HG03159 (cell line): ENCODE data around the gene TBX18.

Experiments used
- ATAC-seq: cut with Tn5 transposase; IDR thresholded peaks from one replicate; pipeline ENCODE4 v1.9.1; 2021; ENCODE audit warnings: mild to moderate bottlenecking, moderate library complexity; ENCODE audit not compliant: unreplicated experiment

TBX18 gene

DNA sequence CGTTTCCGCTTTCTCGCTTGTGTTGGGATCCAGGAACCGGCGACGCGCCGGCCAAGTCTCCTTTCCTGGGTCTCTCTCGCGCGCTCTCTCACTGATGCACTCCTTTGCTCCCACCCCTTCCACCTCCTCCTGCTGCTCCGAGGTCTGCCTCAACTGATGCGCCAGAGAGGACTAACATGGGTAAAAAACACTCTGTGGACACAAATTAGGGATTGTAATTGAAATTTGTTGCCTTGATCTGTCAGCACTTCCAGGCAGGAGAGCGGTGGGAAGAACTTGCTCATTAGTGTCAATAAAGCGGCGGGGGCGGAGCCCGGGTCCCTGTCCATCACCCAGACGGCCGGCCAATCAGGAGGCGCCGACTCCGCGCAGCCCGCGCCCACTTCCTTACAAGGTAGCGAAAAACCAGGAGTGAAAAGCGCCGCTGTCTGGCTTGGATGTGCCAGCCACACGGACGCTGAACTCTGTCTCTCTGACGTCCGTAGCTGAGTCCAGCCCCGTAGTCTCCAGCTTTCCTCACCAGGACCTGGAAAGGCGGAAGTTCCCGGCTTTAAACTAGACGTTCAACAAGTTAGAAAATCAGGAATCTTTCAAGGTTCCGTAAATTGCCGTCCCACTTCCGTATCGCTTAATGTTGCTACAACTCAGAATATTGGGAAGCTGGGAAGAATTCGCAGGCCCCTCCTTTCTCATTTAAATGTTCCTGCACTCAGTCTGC is at the start of gene TBX18:
TSS of gene TBX18 (minus strand) at position 267 of the 718 bp plus-strand sequence. CDS start 417 bp downstream, outside the sequence.
- ATAC-seq = no peak

GRCh38 chr6:84811351-84811750 is 47.0 kb upstream of the TBX18 start:
- ATAC-seq = no peak

GRCh38 chr6:84809455-84809854 is 45.1 kb upstream of the TBX18 start:
- no peak for ATAC-seq

GRCh38 chr6:84808491-84809061 is 44.2 kb upstream of the TBX18 start:
- no peak for ATAC-seq

DNA sequence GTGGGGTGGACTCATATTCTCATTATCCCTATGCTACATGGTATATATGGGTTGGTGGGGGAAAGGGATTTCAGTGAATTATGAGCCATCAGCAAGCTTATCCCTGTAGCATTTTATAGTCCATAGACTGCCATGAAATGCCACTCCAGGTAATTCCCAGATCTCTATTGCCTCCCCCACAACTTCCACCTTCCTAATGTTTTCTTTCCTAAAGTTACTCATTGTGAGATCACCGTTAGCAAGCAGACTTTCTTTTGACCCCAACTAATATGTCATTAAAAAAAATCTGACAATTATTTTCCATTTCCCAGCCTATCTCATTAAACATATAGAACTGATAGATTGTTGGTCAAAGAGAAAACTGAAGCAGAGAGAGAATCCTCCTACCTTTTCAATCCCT is 40.7 kb upstream of the TBX18 start:
- ATAC-seq = no peak

GRCh38 chr6:84804720-84805119 is 40.3 kb upstream of the TBX18 start:
- no peak for ATAC-seq

GRCh38 chr6:84801250-84801649 is 36.9 kb upstream of the TBX18 start:
- ATAC-seq = no peak

GRCh38 chr6:84798257-84798656 is 33.9 kb upstream of the TBX18 start:
- no peak for ATAC-seq

DNA sequence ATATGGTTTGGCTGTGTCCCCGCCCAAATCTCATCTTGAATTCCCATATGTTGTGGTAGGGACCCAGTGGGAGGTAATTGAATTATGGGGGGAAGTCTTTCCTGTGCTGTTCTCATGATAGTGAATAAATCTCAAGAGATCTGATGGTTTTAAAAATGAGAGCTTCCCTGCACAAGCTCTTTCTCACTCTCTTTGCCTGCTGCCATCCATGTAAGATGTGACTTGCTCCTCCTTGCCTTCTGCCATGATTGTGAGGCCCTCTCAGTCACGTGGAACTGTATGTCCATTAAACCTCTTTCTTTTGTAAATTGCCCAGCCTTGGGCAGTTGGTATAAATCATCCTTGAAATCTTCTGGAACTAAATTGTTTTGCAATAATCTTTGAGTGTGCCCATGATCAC is 31.9 kb upstream of the TBX18 start:
- no peak for ATAC-seq

- no peak for ATAC-seq
Measured at GRCh38 chr6:84791927-84792326, 27.5 kb upstream of the TBX18 start.

- no peak for ATAC-seq
Measured at GRCh38 chr6:84791233-84791632, 26.8 kb upstream of the TBX18 start.

- ATAC-seq = no peak
Measured at GRCh38 chr6:84789170-84789569, 24.8 kb upstream of the TBX18 start.

- ATAC-seq = no peak
Measured at GRCh38 chr6:84788689-84789088, 24.3 kb upstream of the TBX18 start.

- no peak for ATAC-seq
Measured at GRCh38 chr6:84785671-84786070, 21.3 kb upstream of the TBX18 start.

GRCh38 chr6:84779917-84780316 is 15.5 kb upstream of the TBX18 start:
- no peak for ATAC-seq

DNA sequence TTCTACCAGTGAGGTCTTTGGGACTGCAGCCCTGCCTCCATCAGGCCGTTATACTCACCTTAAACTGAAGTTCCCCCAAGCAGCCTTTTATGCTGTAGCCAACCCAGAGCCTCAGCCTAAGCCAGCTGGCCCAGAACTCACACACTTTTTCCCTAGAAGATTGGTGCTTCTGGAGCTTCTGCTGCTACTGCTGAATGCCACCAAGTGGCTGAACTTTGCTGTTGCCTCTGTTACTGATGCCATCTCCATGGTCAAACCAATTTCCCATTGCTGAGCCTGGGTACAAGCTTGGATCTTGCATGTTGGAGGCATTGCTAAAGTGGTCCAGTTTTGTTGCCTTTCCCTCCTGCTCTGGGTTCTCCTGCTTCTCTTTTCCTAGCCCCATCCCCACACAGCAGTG is 15.0 kb upstream of the TBX18 start:
- no peak for ATAC-seq

- ATAC-seq = no peak
Measured at GRCh38 chr6:84777888-84778287, 13.5 kb upstream of the TBX18 start.

- no peak for ATAC-seq
Measured at GRCh38 chr6:84776392-84776791, 12.0 kb upstream of the TBX18 start.

DNA sequence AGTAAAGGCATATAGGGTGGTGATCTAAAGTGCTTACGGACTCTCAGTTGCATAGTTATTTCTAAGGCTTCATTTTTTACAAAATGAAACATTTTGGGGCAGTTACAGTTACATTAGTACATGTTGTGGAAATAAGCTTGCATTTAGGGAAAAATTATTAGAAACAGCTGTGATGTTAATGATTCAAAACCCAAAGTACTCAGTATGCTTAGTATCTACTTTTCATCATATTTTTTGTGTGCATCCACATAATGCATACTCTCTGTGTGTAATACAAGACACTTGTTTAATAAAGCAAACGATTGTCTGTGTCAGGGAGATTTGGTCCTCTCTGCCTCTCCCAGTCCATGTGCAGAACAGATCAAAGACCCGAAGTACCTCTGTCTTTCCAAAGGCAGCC is 11.4 kb upstream of the TBX18 start:
- no peak for ATAC-seq

DNA sequence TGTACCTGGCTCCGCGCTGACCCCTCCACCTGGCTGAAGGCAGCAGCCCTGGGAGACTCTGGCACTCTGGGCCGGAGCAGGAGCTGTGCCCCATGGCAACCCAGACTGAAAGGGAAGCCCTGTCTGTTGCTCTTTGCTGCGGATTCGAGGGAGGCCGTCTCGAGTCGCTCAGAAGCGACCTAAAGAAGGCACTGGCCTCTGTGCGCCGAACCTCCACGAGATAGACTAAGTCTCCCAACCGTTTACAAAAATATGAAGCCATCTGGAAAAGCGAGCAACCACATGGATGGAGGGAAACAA is 10.5 kb upstream of the TBX18 start:
- ATAC-seq = no peak

- peak; percentile 67 for ATAC-seq
Measured at GRCh38 chr6:84774157-84774984, 10.0 kb upstream of the TBX18 start.
